Dermis microvascular lymphatic vessel endothelial cell (primary cell): Measurements from ENCODE around the gene MRPL20. TPM values are rescaled to one million over a fixed set of nuclear protein-coding genes. Genes with fewer than 3 reads are reported as not detected.
"Not testable (repeated sequence)": the region's sequence is repeated elsewhere in the genome, so short reads cannot be mapped to it uniquely, and the experiment has no call there.

Experiments
- DNase-seq, 2 donors: peaks; one replicate each; pipeline versions ENCODE4 v3.0.0 to v3.0.0-alpha.2; 2010; ENCODE audit warnings: low read depth in 2 of 2
- total RNA-seq: library from RNA; depleted of rRNA; stranded (reverse); fragments of >200 nt; gene quantifications from 2 replicates; pipeline ENCODE4 v1.2.1, GENCODE V29; 2014

MRPL20 gene
- 88.1 and 95.9 TPM in 2 replicates for total RNA-seq

DNA sequence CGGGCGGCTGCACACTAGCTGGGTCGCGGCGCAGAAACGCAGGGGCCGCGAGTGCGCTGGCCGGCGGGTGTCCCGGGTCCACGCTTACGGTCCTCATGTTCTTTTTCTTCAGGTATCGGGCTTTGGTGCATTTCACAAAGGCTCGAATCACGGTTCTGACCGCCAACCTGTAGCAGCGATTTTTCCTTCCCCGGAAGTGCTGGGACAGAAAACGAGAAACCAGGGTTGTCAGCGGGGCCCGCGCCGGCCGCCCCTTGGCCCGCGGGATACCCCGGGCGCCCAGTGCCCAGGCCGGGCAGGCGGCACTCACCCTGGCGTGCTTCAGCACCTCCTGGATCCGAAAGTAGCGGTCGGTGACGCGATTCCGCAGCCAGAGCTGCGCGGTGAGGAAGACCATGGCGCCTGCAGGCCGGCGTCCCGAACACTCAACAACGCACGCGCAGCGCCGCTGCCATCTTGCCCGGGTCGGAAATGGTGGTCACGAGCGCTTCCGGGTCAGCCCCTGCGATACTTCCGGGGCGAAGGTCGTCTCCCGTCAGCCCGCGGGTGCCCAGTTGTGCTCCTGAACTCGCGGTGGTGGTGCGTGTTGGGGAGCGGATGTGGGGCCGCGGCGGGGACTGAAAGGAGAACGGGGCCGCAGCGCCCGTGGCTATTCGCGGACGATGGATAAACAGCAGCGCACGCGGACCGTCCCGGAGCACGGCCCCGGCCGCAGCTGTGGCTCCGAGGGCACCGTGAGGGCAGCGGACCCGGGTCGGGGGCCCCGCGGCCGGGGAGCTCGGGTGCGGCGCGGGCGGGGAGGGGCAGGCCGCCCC lies at the start of gene MRPL20:
Gene MRPL20, minus strand, starts transcription at position 473 of the 815 bp plus-strand sequence. Its CDS starts 76 bp downstream, at position 397.
- DNase-seq, result peak; percentile 80 to 92

DNA sequence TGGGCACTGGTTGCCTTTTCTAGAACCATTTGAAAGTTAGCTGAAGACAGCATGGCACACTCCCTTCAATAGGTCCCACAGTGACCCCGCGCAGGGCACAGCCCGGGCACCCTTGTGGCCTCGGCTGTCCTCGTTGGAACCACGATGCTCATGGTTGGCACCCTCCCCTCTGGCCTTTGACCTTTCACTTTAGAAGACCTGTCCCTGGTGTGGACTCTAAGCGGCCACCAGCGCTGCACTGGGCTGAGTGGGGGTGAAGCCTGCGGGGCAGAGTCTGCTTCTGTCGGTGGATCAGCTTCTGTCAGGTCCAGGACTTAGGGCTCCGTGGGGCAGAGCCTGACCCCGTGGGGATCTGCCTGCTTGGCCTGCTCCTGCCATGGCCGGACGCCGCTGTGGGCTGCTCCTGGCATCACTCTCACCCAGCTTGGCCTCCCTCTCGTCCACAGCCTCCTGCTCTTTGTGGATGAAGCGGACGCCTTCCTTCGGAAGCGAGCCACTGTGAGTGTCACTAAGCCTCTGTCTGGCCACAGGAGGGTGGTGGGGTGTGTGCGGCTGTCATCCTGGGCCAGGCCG lies 49.7 kb upstream of the MRPL20 start:
- DNase-seq, result not testable (repeated sequence)

DNA sequence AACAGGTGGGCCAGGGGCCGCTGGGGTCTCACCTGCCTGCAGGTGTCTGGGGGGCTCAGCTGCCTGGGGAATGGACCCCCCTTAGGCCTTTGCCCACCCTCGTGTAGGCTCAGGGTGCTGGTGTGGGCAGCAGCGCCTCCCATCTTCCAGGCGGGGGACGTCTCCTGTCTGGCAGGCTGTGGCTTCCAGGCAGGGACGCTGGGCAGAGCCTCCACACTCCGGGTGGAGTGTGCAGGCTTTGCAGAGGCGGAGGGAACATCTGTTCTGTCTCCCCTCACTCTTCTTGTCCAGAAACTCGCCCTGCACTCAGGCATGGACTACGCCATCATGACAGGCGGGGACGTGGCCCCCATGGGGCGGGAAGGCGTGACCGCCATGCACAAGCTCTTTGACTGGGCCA lies 48.8 kb upstream of the MRPL20 start:
- DNase-seq, result not testable (repeated sequence)

DNA sequence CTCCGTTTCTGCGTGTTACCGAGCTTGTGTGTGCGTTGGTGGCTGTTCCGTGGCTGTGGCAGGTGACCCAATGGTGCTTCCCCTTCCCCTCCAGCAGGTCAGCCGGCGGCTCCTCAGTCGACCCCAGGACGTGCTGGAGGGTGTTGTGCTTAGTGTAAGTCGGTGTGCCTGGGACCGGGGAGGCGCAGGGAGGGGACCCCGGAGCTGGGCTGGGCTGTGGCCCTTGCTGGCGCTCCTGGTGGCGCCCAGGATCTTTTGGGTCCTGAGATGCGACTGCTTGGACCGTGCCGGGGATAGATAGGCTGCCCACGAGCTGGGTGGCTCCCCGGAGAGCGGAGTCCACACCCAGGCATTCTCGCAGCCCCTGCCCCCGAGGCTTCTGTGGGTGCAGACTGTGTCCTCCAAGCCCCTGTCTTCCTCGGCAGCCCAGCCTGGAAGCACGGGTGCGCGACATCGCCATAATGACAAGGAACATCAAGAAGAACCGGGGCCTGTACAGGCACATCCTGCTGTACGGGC lies 48.3 kb upstream of the MRPL20 start:
- no peak for DNase-seq

DNA sequence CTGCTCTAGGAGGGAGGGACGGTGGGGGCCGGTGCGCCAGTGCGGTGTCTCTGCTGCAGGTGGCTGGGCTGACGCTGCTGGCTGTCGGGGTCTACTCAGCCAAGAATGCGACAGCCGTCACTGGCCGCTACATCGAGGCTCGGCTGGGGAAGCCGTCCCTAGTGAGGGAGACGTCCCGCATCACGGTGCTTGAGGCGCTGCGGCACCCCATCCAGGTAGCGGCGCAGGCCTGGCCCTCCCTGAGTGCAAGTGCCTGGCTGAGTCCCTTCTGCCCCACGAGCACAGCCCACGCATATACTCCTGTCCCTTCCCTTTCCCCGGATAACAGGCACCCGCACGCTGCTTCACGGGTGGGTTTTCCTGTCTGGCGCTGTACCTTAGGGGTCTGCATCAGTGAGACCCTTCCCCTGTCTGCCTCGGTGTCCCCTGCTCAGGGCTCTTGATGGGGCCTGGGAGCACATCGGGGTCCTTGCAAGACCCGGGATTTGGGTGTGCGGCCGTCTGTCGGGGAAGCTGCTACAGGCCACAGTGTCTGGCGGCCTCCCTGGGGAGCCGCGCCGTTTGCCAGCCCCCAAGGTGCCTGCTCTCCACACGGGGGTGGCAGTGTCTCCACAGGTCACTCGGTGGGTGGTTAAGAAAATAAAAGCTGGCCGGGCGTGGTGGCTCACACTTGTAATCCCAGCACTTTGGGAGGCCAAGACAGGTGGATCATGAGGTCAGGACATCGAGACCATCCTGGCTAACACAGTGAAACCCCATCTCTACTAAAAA lies 47.4 kb upstream of the MRPL20 start:
- not testable (repeated sequence) for DNase-seq

DNA sequence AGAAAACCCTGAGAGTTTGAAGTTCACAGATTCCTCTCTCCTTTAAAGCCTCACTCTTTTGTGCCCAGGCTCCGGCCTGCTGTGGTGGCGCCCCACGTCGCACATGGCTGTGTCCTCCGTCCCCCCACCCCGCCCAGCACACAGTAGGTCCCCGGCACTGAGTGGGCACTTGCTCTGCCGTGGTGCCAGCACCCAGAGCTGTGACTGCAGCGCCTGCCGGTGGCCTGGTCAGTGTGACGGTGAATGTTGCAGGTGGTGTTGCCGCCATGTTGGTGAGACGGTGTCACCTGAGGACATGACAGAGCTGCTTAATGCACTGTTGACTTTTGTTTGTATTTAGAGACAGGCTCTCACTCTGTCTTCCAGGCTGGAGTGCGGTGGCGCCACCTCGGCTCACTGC lies 45.8 kb upstream of the MRPL20 start:
- no peak for DNase-seq

DNA sequence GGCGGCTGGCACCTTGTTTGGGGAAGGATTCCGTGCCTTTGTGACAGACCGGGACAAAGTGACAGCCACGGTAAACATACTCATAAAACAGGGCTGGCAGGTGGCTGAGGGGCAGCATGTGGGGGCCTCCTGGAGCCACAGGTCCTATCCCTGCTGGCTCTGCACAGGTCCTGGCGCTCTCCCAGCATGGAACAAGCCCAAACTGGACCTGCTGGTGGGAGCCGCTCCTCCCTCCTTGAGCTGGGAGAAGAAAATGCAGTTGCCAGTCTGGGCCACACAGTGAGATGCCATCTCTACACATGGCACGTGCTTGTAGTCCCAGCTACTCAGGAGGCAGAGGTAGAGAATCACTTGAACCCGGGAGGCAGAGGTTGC lies 45.3 kb upstream of the MRPL20 start:
- not testable (repeated sequence) for DNase-seq

DNA sequence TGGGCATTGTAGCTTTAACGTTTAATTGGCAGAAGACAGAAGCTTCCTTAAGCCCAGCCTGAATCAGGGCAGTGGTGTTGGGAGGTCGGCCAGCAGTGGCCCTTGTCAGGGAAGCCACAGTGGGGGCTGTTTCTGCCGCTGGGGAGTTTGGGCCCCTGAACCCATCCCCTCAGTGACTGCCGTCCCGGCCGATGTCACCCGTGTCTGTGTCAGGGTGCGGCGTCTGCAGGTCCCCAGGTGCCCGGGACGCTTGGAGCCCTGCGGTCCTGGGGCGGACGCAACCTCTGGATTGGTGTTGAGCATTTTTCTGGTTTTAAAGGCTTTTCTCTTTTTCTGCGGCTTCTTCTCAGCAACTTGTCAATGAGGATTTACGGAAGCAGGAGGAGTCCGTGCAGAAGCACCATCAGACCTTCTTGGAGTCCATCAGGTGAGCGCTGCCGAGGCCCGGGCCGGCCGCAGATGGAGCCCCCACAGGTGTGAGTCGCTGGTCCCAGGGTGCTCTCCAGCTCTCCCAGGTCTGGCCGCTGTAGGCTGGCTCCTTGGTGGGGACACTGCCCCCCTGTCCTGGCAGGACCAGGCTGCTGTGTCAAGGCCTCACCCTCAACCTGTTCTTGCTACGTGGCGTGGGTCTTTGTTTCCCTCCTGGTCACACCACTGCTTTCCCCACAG lies 44.7 kb upstream of the MRPL20 start:
- no peak for DNase-seq

DNA sequence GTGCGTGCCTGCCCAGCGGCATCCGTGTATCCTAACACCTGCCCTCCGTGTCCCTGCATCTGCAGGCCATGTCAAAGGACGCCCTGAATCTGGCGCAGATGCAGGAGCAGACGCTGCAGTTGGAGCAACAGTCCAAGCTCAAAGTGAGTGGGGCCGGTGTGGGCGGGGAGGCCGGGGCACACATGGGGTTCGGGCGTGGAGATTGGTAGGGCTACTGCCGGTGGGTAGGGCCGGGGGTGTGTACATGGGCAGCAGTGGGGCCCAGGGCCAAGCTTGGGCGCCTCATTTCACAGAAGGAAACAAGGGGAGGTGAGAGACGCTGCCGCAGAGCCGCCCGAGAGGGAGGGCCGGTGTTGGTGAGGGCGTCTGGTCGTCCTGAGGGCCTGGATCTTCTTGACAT lies 43.5 kb upstream of the MRPL20 start:
- not testable (repeated sequence) for DNase-seq

DNA sequence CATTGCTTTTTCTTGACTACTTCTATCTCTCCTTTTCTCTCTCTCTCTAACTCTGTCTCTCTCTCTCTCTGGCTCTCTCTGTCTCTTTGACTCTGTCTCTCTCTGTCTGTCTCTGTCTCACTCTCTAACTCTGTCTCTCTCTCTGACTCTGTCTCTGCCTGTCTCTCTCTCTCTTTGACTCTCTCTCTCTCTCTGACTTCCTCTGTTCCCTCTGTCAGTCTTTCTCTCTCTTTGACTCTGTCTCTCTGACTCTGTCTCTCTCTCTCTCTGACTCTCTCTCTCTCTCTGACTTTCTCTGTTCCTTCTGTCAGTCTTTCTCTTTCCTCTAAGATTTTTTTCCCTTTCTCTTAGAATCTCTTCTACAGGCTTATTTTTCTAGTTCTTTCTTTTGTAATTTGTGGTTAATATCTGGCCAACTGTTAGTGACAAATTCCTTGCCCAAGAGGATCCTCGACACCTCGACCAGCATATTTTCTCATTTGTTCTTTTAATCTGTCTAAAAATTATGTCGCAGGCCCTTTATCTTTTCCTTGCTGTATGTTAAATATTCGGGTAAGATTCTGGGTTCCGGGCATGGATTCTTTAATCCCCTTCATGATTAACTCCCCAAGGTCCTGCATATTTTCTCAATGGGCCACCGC lies 42.1 kb upstream of the MRPL20 start, which contains the start of gene ATAD3C:
Gene ATAD3C, plus strand, starts transcription at position 591 of the 641 bp plus-strand sequence. CDS start 995 bp downstream, outside the sequence.
- DNase-seq, result no peak

DNA sequence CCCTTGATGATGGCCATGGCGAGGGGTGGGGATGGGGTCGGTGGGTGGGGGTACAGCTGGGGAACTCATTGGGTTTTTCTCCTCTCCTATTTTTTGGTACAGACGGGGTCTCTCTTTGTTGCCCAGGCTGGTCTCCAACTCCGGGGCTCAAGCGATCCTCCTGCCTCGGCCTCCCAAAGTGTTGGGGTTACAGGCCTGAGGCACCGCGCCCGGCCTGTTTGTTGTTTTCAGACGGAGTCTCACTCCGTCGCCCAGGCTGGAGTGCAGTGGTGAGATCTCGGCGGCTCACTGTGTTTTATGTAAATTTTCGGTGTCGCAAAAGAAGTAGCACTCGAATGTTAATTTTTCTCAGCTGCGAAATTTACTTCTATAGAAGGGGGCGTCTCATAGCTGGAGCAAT lies 39.5 kb upstream of the MRPL20 start:
- DNase-seq, result not testable (repeated sequence)

DNA sequence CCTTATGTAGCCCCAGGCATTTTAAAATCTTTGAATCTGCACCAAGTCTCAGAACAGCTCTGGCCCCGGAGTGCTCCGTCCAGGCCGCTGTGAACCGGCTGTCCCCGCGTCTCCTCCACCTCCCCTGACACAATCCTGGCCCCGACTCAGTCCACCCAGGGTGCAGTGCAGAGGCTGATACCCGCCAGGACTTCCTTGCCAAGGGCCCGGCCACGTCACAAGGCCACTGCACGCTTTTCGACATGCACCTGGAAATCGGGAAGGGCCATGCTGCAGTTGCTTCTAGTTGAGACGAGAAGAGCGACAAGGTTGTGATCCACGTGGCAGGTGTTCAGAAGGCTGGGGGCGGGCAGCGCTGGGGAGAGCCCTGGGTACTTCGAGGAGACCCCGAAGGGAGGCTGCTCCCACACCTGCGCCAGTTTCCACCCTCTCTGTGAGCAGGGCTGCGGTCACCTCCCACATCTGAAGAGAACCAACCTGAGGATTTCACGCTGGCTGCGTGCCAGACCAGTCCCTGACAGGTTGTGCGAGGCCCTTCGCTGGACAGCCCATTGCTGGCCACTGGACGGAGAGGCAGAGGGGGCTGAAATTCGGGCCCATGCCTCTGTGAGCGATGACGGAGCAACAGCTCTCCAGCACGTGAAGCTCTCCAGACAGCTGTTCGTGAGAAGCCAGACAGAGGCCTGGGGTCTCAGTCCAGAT lies 35.1 kb upstream of the MRPL20 start:
- DNase-seq, result no peak

DNA sequence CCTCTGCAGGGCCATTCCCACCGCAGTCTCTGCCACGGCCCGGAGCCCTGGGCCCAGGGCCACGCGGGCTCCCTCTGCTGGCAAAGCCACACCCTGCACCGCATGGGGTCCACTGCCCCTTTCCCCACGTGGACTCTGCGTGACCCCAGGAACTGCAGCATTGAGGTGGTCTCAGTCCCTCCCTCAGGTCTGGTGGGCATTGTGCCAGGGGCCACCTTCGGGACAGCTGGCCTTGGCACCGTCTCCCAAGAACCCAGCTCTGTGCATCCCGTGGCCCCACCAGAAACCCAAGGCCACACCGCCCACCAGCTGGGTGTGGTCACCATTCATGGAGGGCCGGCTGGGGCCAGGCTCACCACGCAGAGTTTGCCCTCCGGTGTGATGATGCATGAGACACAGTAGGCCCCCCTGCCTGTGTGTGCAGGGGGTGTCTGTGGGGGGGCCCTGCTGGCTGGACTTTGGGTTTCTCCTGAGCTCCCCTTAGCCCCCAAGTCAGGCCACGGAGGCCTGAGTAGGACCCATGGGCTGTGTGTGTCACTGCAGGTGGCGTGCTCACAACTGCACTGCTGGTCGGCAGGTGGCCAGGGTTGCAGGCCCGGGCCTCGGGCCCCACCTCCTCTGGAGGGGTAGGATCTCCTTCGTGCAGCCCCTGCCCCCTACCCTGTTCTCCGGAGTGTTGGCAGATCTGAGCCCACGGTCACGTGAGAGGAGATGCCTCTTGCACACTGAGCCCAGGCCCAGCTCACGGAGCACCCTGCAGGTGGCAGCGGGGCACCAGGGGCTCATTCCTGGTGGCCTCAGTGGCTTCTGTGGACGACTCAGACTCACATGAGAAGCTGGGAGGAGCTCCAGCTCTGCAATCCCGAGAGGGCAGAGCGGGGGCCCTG lies 34.2 kb upstream of the MRPL20 start:
- peak; percentile 16 to 47 for DNase-seq

DNA sequence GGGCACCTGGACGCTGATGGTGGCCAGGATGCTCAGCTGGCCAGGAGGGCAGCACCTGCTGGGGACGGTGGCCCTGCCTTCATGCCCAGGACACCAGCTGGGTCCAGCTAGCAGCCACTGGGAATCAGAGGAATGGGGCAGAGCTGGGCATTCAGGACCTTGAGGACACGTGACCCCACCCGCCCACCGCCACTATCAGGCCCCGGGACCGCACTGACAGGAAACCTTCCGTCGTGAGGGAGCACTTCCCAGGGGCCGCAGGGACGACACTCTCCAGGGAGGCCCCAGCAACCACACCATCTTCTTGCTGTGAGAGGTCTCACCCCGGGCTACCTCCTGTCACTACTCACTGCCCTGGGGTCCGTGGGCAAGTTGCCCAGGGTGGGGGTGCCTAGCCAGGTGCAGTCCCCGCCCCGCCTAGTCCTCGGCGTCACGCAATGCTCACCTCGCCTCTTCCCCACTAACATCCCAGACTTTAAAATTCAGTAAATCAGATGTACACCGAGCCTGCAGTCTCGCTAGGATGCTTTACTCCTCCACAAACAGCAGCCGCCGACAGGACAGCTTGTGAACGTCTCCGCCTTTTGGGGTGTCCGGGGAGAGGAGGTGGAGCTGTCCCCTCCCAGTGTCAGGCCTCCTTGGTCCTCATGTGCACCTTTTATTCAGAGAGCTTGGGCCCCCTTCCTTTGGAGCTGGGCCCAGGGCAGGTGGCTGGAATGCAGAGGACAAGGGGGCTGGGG lies 33.3 kb upstream of the MRPL20 start:
- no peak for DNase-seq

DNA sequence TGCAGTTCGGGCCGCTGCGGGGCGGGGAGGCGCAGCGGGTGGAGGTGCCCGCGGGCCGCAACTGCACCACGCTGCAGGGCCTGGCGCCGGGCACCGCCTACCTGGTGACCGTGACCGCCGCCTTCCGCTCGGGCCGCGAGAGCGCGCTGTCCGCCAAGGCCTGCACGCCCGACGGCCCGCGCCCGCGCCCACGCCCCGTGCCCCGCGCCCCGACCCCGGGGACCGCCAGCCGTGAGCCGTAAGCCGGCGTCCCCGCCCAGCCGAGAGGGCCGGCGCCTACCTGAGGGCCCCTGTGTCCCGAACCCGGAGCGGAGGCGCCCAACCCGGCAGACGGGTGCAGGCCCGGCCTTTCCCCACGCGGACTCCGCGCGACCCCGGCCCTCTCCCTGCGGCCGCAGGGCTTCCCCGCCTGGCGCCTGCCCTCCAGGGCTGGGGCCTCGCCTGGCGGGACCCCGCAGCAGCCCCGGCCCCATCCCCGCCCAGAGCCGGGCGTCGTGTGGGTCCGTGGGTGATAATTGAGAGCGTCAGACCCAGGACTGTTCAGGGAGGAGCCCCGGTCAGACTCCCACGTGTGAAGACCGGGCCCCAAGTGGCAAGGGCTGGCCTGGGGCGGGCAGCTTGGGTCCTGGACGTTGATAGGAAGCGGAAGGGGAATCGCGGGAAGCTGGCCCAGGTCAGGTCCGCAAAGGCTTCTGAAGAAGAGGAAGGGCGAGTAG lies 32.6 kb upstream of the MRPL20 start:
- no peak for DNase-seq

DNA sequence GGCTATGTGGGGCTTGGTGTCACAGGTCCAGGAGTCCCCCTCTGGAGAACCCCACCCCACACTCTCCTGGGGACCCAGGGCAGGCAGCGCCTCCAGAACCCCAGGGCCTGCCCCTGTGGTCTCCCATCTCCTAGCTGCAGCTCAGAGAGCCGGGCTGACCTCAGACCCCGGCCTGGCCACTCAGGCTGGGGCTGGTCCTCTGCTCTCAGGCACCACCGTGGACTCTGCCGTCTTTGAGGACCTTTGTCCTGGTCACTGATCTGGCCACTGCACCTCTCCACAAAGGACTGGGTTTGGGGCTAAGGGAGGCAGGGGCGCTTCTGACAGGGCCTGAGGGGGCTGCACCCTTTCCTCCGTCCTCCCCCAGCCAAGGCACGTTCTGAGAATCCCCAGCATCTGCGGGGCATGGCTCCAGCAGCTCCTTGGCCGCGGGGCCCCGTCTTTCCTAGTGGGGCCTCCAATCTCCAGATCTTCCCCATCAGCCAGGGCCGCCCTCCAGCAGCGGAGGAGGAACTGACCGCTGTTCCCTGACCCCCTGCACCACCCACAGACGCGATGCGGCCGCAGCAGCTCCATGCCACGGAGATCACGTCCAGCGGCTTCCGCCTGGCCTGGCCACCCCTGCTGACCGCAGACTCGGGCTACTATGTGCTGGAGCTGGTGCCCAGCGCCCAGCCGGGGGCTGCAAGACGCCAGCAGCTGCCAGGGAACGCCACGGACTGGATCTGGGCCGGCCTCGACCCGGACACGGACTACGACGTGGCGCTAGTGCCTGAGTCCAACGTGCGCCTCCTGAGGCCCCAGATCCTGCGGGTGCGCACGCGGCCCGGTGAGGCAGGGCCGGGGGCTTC lies 31.7 kb upstream of the MRPL20 start:
- DNase-seq, result no peak

DNA sequence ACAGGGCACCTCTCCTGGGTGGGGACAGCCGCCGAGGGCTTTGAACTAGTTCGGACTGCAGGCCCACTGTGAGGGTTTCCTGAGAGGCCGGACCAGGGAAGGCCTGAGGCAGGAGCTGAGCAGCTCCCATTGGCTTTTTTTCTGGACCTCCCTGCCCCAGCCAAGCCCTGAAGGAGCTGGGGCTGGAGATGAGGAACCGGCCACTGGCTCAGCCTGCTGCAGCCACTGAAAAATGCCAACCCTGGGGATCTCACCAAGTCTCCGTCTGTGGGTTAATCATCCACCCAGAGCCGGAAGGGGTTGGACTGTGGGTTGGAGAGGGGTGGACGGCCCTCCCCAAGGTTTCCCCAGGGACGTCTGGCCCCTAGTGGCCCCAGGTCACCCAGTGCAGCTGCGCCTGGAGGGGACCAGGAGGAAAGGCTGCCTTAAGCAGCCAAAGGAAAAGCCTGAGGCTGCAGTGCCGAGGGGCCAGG lies 30.8 kb upstream of the MRPL20 start:
- no peak for DNase-seq
